Epithelial cell of proximal tubule (primary cell): Measurements from ENCODE around the gene IFT22. TPM values are rescaled to one million over a fixed set of nuclear protein-coding genes. Genes with fewer than 3 reads are reported as not detected.
"Not testable (repeated sequence)": the region's sequence is repeated elsewhere in the genome, so short reads cannot be mapped to it uniquely, and the experiment has no call there.

ENCODE experiments used
- DNase-seq: peaks from one replicate; pipeline ENCODE4 v3.0.0-alpha.2; 2011; ENCODE audit warnings: low read depth
- H3K4me3 ChIP-seq: 2 replicates; pipeline ENCODE4 v1.5.1; 2011; ENCODE audit warnings: low read depth, mild to moderate bottlenecking, low read length
- total RNA-seq: library from RNA; depleted of rRNA; stranded (reverse); fragments of >200 nt; gene quantifications from 2 replicates; pipeline ENCODE4 v1.2.3, GENCODE V29; 2015
- TF ChIP-seq, protein P1 (sequence below): conservative IDR thresholded peaks from 2 replicates; pipeline ENCODE4 v1.5.1; 2012; ENCODE audit warnings: low read depth, mild to moderate bottlenecking, low read length

The IFT22 gene
- total RNA-seq, 1 donor from 2014 or later = 45.3 TPM

DNA sequence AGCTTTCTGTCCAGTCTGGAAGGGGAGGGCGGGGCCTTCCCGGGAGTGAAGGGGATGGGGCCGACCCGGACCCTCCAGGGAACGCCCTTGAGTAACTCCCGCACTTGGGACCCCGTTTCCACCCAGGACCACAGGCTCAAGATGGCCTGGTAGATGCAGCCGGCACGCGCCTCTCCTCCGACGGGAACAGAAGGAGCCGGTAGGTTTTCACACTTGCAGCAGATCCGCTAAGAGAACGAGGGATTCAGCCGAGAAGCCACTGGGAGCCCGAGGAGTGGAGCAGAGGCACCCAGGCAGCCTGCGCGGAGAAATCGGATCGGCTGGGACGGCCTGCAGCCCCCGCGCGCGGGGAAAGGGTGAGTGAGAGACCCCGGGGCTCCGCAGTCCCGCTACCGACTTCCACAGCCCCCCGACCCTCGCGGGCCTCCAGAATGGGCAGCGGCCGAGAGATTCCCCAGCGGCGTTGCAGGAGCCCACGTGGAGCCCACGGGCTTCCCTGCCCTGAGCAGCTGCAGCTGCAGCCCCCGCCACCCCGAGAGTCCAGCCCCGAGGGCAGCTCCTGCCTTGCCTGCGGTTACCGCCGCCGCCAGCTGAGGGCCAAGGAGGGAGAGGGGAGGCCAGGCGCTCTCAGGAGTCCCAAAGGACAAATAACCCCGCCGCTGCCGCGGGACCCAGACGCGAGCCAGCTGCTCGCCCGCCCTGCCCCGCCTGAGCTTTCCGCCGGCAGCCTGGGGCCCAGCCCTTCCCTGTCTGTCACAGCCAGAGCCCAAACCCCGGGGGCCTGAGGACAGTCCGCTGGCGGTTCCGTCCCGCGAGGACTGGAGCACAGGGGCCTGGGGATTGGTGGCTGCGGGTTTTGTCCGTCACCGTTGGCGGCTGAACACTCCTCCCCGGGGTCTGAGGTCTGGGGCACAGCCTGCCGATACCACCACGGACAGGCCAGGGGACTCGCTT, 21.8 kb downstream of the IFT22 start:
- TF ChIP-seq, protein P1, sequence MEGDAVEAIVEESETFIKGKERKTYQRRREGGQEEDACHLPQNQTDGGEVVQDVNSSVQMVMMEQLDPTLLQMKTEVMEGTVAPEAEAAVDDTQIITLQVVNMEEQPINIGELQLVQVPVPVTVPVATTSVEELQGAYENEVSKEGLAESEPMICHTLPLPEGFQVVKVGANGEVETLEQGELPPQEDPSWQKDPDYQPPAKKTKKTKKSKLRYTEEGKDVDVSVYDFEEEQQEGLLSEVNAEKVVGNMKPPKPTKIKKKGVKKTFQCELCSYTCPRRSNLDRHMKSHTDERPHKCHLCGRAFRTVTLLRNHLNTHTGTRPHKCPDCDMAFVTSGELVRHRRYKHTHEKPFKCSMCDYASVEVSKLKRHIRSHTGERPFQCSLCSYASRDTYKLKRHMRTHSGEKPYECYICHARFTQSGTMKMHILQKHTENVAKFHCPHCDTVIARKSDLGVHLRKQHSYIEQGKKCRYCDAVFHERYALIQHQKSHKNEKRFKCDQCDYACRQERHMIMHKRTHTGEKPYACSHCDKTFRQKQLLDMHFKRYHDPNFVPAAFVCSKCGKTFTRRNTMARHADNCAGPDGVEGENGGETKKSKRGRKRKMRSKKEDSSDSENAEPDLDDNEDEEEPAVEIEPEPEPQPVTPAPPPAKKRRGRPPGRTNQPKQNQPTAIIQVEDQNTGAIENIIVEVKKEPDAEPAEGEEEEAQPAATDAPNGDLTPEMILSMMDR = no peak
- no peak for DNase-seq
- no peak overlapping the region for H3K4me3 ChIP-seq

DNA sequence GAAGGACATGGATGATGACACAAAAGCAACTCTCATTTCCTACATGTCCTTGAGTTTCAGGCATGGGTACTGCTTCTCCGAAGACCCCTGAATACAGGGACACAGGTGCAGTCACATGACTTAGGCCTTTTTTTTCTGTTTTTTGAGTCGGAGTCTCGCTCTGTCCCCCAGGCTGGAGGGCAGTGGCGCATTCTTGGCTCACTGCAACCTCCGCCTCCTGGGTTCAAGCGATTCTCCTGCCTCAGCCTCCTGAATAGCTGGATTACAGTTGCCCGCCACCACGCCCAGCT, 26.8 kb downstream of the IFT22 start:
- TF ChIP-seq, protein P1 = no peak
- DNase-seq = no peak
- H3K4me3 ChIP-seq = no peak overlapping the region

DNA sequence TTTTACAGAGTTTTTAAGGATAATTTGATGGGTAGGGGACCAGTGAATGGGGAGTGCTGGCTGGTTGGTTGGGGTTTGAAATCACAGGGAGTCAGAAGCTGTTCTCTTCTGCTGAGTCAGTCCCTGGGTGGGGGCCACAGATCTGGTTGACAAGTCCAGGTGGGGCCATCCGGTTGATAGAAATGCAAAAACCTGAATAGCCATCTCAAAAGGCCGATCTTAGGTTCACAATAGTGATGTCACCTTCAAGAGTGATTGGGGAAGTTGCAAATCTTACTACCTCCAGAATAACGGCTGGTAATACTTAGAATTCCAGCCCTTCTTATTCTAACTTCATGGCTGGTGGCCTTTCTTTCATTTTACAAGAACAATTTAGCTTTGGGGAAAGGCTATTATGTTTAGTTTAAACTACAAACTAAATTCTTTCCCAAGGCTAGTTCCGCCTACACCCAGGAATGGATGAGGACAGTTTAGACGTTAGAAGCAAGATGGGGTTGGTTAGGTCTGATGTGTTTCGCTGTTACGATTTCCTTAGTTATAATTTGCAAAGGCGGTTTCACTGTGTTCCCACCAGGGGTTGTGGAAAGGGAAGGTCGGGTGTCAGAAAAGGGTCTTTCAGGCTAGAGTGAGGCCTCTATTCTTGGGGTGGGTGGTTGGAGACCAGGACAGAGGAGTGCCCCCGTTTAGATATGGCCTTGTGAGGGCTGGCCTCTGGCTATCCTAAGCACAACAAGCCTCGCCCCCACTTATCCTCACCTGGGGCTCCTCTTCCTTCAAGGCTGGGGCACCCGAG, 27.4 kb downstream of the IFT22 start:
- TF ChIP-seq, protein P1 = no peak
- no peak overlapping the region for H3K4me3 ChIP-seq
- DNase-seq = no peak

DNA sequence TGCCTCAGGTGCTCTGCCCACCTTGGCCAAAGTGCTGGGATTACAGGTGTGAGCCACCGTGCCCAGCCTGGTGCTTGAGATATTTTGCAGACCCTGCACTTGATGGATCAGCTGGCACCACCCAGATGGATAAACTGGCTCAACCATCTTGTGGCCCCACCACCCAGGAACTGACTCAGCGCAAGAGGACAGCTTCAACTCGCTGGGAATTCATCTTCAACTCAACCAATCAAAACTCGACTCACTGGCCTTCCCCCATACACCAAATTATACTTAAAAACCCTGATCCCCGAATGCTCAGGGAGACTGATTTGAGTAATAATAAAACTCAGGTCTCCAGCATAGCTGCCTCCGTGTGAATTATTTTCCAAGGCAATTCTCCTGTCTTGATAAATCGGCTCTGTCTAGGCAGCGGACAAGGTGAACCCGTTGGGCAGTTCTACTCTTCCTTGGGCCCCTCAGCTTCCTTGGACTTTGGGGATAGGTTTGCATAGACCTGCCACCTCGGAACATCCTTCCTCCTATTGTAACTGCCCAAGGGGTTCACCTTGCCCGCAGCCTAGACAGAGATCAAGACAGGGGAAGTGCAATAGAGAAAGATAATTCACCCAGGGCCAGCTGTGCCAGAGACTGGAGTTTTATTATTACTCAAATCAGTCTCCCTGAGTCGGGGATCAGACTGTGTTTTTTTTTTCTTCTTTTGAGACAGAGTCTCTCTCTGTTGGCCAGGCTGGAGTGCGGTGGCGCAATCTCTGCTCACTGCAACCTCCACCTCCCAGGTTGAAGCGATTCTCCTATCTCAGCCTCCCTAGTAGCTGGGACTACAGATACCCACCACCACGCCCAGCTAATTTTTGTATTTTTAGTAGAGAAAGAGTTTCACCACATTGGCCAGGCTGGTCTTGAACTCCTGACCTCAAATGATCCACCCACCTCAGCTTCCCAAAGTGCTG, 28.3 kb downstream of the IFT22 start:
- not testable (repeated sequence) for DNase-seq, H3K4me3 ChIP-seq

DNA sequence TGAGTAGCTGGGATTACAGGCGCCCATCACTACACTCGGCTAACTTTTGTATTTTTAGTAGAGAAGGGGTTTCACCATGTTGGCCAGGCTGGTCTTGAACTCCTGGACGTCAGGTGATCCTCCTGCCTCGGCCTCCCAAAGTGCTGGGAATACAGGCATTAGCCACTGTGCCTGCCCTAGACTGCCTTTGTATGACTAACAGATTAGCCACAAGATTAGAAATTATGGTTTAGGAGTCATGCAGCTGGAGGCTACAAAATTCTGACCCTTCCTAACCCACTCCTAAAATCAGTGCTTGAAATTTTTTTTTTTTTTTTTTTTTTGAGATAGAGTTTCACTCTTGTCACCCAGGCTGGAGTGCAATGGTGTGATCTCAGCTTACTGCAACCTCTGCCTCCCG, 29.0 kb downstream of the IFT22 start:
- not testable (repeated sequence) for DNase-seq, H3K4me3 ChIP-seq

DNA sequence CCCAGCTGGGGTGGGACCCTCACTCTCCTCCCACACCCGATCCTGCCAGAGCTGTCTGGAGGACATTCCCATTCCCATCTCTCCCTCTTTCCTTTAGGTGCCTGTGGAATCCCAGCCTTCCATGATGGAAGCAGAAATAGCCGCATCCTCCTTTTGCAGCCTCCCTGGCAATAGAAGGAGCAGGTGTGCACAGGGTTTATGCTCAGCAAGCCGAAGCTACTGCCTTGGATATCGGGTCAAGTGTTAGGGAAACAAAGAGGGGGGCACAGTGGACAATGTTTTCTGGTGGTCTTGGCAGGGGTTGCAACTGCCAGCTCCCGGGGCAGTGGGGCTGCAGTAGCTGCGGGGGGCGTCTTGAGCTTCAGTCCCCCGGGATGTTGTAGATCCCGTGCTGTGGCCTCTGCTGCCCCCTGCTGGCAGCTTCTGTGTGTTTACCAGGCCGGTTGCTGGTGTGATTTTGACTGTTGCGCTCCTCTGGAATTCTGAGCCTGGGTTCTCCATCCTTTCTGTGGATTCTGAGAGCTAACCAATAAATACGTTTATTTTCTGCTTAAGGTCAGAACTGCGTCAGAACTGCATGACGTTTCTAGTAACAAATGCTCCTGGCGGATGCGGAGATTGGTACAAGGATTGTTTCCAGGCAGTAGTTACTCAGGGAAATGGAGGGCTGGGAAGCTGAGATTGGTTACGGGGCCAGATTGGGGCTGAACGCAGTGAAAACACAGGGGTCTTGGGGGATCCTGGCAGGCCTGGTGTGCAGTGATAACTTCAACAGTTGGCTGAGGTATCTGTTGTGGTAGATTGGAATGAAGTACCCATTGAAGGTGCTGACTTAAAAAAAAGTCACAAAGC, 31.2 kb downstream of the IFT22 start:
- DNase-seq, H3K4me3 ChIP-seq: not testable (repeated sequence)
- TF ChIP-seq, protein P1 = peak; percentile 64

DNA sequence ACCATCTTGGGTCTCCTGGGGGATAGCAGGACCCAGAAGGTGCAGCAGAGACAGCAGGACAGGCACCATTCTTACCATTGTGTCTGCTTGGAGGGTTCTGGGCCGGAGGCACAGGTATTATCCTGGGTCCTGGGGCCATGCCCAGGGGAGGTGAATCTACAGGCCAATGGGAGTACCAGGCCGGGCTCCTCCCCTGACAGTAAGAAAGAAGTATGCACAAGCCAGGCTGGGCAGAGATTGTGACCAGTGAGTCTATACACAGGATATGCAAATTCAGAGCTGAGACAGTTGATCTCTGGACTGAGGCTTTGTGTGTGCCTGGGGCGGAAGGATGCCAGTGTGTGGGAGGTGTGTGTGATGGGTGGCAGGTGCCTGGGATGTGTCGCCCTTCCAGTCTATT, 31.9 kb downstream of the IFT22 start:
- not testable (repeated sequence) for DNase-seq, H3K4me3 ChIP-seq
